ENCODE results near the gene SORT1.

GRCh38 chr1:109294481-109294880 is 103.2 kb downstream of the SORT1 start:
- no peak for TF ChIP-seq CTCF (conservative IDR thresholded peaks at IDR 0.05; ENCODE audit: low read depth, low read length)
- no peak for TF ChIP-seq EZH2 (IDR thresholded peaks at IDR 0.05; ENCODE audit: low read length, unreplicated experiment)
- TF ChIP-seq EZH2phosphoT487 (IDR thresholded peaks at IDR 0.05; ENCODE audit: borderline replicate concordance, low read length), result no peak
